ENCODE data around the gene FGF9.
A peak's percentile ranks its signal among the peaks of the same experiment; 100 is the strongest.

The FGF9 gene

DNA sequence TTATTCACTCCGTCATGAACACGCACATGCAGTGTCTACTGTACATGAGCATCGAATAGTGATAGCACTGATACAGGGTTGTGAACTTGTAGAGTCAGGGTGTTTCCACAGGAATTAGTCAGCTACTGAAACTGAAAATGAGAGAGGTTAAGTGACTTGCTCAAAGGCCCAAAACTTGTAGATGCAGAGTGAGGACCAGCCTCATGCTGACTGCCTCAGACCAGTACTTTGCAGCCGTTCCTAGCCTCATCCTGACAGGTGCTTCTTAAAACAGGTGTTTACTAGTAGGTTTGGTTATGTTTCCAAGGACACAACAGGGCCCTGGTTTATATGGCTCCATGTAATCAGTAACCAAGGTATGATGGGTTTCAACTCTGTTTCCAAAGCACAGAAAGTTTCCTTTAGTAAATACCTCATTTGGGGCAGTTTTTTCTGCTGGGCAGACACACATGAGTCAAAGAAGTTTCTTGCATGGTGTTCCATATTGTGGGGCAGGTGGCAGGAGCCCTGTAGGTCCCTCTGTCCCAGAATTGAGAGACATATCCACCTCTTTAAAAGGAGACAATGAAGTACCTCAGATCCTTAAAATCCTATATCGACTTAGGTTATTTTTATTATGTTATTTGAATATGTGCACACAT, 16.0 kb downstream of the FGF9 start:
- no peak for TF ChIP-seq Cebpa-rat (IDR thresholded peaks at IDR 0.05)
- Histone ChIP-seq H3K4me3 (no peak overlapping the region), H3K27me3 (no peaks in the 10 kb centered on the region), H3K4me1 (peaks cover 83% of the 10 kb centered on the region), H3K36me3 (peaks cover 92% of the 10 kb centered on the region), H4K20me1 (peaks cover 100% of the 10 kb centered on the region), H3K4me2 (no peak overlapping the region), H3K9me3 (no peaks in the 10 kb centered on the region), H3K27ac (no peak overlapping the region), H3K9ac (no peak overlapping the region)

DNA sequence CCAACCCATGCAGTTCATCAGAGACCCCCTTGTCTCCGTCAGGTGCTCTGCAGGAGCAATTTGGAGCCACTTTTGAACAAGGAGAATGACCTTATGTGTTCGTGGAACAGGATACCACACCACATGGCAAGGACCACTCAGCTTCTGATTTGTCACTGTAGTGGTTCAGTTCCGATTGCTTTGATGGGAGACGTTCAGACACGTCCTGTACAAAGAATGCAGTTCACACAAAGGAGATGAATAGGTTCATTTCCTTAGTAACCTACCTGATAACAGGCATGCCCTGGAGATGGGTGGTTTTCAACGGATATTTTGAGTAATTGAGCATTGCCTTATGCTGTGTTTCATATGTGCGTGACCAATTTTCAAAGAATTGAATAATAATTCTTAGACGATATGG, 17.2 kb downstream of the FGF9 start:
- no peak overlapping the region for H3K4me2 ChIP-seq
- H3K9me3 ChIP-seq: no peaks in the 10 kb centered on the region
- H4K20me1 ChIP-seq: peaks cover 100% of the 10 kb centered on the region
- H3K9ac ChIP-seq: no peak overlapping the region
- H3K36me3 ChIP-seq: peaks cover 96% of the 10 kb centered on the region
- H3K4me3 ChIP-seq: no peak overlapping the region
- H3K27me3 ChIP-seq: no peaks in the 10 kb centered on the region
- no peak for TF ChIP-seq Cebpa-rat (IDR thresholded peaks at IDR 0.05)
- peaks cover 89% of the 10 kb centered on the region for H3K4me1 ChIP-seq
- H3K27ac ChIP-seq: no peak overlapping the region

DNA sequence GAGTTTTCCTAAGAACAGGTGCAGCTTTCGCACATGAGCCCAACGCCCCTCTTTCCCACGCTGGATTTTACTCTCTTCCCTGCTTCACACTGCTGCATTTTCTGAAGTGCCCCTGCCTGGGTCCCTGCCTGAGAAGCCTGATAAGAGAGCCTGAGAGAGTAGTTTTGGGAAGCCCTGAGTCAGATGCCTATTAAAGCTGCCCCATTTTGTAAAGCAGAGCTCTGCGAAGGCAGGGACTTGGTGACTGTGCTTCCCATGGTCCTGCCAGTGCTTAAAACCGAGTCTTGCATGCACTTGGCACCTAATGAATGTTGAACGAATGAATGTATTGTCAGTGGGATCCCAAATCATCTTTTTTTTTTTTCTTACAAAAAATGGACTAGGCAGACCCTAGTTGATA, 18.2 kb downstream of the FGF9 start:
- Histone ChIP-seq H3K4me2 (no peak overlapping the region), H3K4me3 (no peak overlapping the region), H3K4me1 (peaks cover 89% of the 10 kb centered on the region), H3K27me3 (no peaks in the 10 kb centered on the region), H3K27ac (no peak overlapping the region), H3K9me3 (no peaks in the 10 kb centered on the region), H3K36me3 (peaks cover 96% of the 10 kb centered on the region), H4K20me1 (peaks cover 100% of the 10 kb centered on the region), H3K9ac (no peak overlapping the region)
- no peak for TF ChIP-seq Cebpa-rat (IDR thresholded peaks at IDR 0.05)

DNA sequence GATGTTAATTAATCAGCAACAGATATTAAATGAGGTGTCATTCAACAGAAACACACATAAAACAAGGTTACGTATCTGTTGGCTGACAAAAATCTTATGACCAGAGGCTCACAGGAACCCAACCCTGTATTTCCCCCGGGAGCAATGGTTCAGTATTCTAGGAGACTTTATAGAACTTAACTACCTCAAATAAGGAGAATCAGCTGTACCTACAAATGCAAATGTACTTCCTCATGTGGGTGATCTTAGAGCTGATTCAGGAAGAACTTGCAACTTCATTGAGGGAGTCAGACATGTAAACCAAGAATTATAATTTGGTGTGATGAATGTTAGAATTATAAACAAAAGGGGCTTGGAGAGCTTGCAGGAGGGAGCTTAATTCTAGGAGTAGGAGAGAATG, 20.1 kb downstream of the FGF9 start:
- peak overlapping the region; percentile 49; the same call in 1 of the 2 replicates for H3K4me2 ChIP-seq
- TF ChIP-seq Cebpa-rat (IDR thresholded peaks at IDR 0.05): no peak

DNA sequence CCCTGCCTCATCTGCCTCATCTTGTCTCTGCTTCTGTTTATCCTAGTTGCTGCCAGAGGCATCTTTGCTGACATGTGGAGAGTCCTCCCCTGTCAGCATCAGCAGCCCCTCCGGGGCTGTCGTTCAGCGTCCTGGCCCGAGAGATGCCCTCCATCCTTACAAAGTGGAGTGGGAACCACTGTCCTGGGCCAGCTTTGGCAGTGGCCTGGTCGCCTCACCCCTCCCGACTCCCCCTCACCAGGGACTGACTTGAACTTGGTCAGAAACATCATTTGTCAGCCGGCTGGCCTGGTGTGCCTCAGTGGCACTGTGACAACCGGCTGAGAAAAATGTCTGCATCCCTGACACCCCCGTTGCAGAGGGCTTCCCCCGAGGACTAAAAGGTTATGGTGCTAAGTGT, 20.6 kb downstream of the FGF9 start:
- Histone ChIP-seq H3K4me3 (no peak overlapping the region), H3K36me3 (peaks cover 90% of the 10 kb centered on the region), H3K9ac (no peak overlapping the region), H3K4me2 (peak overlapping the region; percentile 49; the same call in 1 of the 2 replicates), H3K4me1 (peaks cover 94% of the 10 kb centered on the region), H3K9me3 (no peaks in the 10 kb centered on the region), H4K20me1 (peaks cover 100% of the 10 kb centered on the region), H3K27me3 (no peaks in the 10 kb centered on the region), H3K27ac (no peak overlapping the region)
- no peak for TF ChIP-seq Cebpa-rat (IDR thresholded peaks at IDR 0.05)

More for the DNA sequence above, 20.1 kb downstream of the FGF9 start:
- Histone ChIP-seq H3K36me3 (peaks cover 96% of the 10 kb centered on the region), H4K20me1 (peaks cover 100% of the 10 kb centered on the region), H3K27me3 (no peaks in the 10 kb centered on the region), H3K9ac (no peak overlapping the region), H3K4me3 (no peak overlapping the region), H3K9me3 (no peaks in the 10 kb centered on the region), H3K4me1 (peaks cover 94% of the 10 kb centered on the region), H3K27ac (no peak overlapping the region)

DNA sequence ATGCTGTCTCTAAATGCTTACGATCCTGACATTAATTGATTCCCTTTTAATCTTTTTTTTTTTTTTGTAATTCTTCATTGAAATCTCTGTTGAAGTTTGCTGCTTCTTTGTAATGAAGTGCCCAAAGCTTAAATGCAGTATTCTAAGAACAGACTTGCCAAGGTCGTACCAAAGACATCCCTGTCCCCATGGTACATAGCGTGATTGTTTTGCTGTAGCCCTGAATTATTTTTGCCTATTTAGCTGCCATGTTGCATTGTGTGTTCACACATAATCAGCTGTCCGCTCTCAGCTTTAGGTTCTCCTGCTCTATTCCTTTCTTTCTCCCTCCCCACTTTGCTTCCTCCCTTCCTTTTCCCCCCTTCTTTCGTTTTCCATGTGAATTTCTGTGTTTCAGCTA, 21.1 kb downstream of the FGF9 start:
- peaks cover 100% of the 10 kb centered on the region for H4K20me1 ChIP-seq
- TF ChIP-seq Cebpa-rat (IDR thresholded peaks at IDR 0.05): no peak
- no peaks in the 10 kb centered on the region for H3K9me3 ChIP-seq
- no peak overlapping the region for H3K4me3 ChIP-seq
- H3K36me3 ChIP-seq: peaks cover 87% of the 10 kb centered on the region
- peaks cover 94% of the 10 kb centered on the region for H3K4me1 ChIP-seq
- no peaks in the 10 kb centered on the region for H3K27me3 ChIP-seq
- no peak overlapping the region for H3K27ac ChIP-seq
- no peak overlapping the region for H3K9ac ChIP-seq
- H3K4me2 ChIP-seq: peak overlapping the region; percentile 49; the same call in 1 of the 2 replicates

DNA sequence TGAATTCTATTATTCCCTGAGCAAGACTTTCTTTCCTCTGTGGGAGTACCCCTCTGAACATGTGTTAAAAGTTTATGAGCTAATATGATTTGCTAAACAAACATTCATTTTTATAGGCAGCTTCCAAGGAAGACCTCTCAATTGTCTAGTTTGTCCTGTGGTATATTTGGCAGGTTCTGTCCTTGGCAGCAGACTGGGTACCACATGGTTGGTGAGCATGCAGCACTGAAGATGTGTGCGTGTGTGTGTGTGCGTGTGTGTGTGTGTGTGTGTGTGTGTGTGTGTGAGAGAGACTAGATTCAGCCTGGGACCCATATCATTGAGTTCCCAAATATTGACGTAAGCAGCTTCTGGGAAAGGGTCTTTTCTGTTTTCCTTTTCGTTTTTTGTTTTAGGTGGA, 24.0 kb downstream of the FGF9 start:
- Histone ChIP-seq H3K27ac (no peak overlapping the region), H3K9me3 (no peaks in the 10 kb centered on the region), H3K36me3 (peaks cover 85% of the 10 kb centered on the region), H4K20me1 (peaks cover 100% of the 10 kb centered on the region), H3K4me1 (peaks cover 96% of the 10 kb centered on the region), H3K4me3 (no peak overlapping the region), H3K9ac (no peak overlapping the region), H3K27me3 (no peaks in the 10 kb centered on the region), H3K4me2 (no peak overlapping the region)
- TF ChIP-seq Cebpa-rat (IDR thresholded peaks at IDR 0.05): no peak

DNA sequence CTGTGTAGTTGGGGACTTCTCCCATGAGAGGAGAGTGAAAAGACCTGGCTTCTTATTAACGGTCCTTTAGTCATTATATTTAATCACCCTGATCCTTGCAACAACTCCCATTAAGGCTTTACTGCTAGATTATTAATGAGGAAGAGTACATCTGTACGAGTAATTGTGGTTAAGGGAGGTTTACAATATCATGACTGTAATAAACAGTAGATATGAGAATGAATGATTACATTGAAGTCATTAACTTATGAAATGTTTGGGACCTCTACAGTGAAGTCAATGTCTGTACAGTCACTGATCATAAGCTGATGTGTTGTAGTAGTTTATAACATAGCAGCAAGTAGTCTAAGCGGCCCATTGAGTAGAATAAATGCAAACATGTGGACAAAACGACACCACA, 24.7 kb downstream of the FGF9 start:
- Histone ChIP-seq H3K27ac (no peak overlapping the region), H3K4me3 (no peak overlapping the region), H3K27me3 (no peaks in the 10 kb centered on the region), H3K9ac (no peak overlapping the region), H3K9me3 (no peaks in the 10 kb centered on the region), H3K4me2 (no peak overlapping the region), H3K36me3 (peaks cover 85% of the 10 kb centered on the region), H3K4me1 (peaks cover 92% of the 10 kb centered on the region), H4K20me1 (peaks cover 100% of the 10 kb centered on the region)
- no peak for TF ChIP-seq Cebpa-rat (IDR thresholded peaks at IDR 0.05)

DNA sequence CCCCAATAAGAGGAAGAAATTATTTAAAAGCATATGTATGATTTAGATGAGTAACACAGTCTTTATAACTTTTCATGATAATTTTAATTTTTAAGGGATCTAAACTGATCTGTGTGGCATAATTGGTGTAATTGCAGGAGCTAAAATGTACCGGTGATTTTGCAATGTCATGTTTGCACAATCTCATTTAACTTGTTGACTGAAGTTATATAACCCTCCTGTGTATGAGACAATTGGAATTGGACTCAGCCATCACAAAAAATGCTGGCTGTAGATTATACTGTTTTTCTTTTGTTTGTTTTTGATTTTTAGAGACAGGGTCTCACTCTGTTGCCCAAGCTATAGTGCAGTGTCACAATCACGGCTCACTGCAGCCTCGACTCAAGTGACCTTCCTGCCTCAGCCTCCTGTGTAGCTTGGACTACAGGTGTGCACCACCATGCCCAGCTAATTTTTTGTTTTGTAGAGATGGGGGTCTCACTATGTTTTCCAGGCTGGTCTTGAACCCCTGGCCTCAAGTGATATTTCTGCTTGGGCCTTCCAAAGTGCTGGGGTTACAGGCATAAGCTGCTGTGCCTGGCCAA, 26.1 kb downstream of the FGF9 start:
- Histone ChIP-seq H4K20me1 (peaks cover 100% of the 10 kb centered on the region), H3K4me1 (peaks cover 79% of the 10 kb centered on the region), H3K27ac (no peak overlapping the region), H3K36me3 (peaks cover 85% of the 10 kb centered on the region), H3K4me3 (no peak overlapping the region), H3K4me2 (peak overlapping the region; percentile 50), H3K27me3 (no peaks in the 10 kb centered on the region), H3K9ac (no peak overlapping the region), H3K9me3 (no peaks in the 10 kb centered on the region)
- no peak for TF ChIP-seq Cebpa-rat (IDR thresholded peaks at IDR 0.05)

DNA sequence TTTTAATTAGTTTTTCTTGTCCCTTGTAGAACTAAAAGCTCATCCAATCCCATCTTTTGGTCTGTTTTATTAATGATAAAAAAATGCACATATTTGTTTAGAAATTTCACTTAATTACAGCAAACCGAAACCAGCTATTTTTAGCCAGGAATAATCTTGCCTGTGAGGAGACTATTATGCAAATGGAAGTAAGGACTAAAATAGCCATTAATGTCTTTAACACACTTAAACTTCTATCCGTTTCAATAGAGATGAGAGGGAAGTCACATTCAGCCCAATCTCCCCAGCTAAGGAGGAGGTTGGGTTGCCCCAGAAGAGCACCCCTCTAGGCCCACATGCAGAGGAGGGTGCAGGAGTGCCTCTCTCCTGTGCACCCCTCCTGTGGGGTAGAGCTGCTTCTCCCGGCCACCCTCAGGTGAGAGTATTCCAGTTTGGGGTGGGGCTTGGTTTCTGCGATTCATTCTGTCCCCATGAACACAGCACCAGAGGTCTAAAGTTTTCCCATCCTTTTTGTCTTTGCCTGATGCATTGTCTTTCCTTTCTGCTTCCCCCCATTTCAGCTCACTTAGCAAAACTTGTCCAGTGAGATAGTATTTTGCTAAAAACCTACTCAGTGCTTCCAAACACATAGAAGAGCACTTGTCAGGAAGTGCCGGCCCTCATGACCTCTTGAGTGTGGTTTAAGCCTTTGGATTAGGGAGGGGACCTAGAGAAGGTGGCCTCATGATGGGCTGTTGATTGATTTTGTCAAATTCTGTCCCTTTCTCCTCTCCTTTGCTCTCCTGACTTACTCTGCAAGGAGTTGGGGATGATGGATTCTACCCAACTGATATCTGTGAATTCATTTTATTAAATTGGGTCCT, 28.2 kb downstream of the FGF9 start:
- peak overlapping the region; percentile 50 for H3K4me2 ChIP-seq

More for the DNA sequence above, 28.2 kb downstream of the FGF9 start:
- H4K20me1 ChIP-seq: peaks cover 100% of the 10 kb centered on the region
- H3K27me3 ChIP-seq: no peaks in the 10 kb centered on the region
- H3K9me3 ChIP-seq: no peaks in the 10 kb centered on the region
- TF ChIP-seq Cebpa-rat (IDR thresholded peaks at IDR 0.05): no peak
- H3K4me3 ChIP-seq: no peak overlapping the region
- no peak overlapping the region for H3K9ac ChIP-seq
- H3K36me3 ChIP-seq: peaks cover 81% of the 10 kb centered on the region
- H3K4me1 ChIP-seq: peaks cover 62% of the 10 kb centered on the region
- H3K27ac ChIP-seq: peak overlapping the region; percentile 43

All from BLaER1 (cell line).